Lung (tissue), 12 donors: Measurements from ENCODE around the gene TMEM164. TPM values are rescaled to one million over a fixed set of nuclear protein-coding genes. Genes with fewer than 3 reads are reported as not detected.

ENCODE experiments used
- ATAC-seq: fragments of 200-7000 bp; cut with Tn5 transposase; one replicate; pipeline ENCODE4 v1.9.1; 2020; ENCODE audit warnings: moderate number of reproducible peaks; ENCODE audit not compliant: insufficient read depth, low FRiP score
- DNase-seq, 3 donors: peaks; one replicate each; pipeline ENCODE4 v3.0.0-alpha.2; 2013 to 2017
- H3K27ac ChIP-seq, 2 donors: one replicate each; pipeline ENCODE4 v1.5.1; 2013; ENCODE audit warnings: mild to moderate bottlenecking in 2 of 2, moderate library complexity in 2 of 2, control low read depth in 1 of 2, inconsistent platforms in 1 of 2, low read depth in 1 of 2, low read length in 1 of 2
- H3K27me3 ChIP-seq, 3 donors: one replicate each; pipeline ENCODE4 v1.5.1; 2013; ENCODE audit warnings: low read length in 2 of 3; ENCODE audit not compliant: control insufficient read depth in 3 of 3, insufficient read depth in 3 of 3
- H3K36me3 ChIP-seq, 4 donors: one replicate each; pipeline ENCODE4 v1.5.1; 2013; ENCODE audit warnings: low read length in 4 of 4, mild to moderate bottlenecking in 1 of 4, moderate library complexity in 1 of 4; ENCODE audit not compliant: control insufficient read depth in 4 of 4, insufficient read depth in 4 of 4
- H3K4me1 ChIP-seq, 5 donors: one replicate each; pipeline ENCODE4 v1.5.1; 2013; ENCODE audit warnings: low read length in 5 of 5, mild to moderate bottlenecking in 2 of 5, moderate library complexity in 1 of 5; ENCODE audit not compliant: control insufficient read depth in 5 of 5, insufficient read depth in 5 of 5
- H3K4me3 ChIP-seq: one replicate; pipeline ENCODE4 v1.5.1; 2013; ENCODE audit warnings: mild to moderate bottlenecking, control low read depth, moderate library complexity
- H3K9ac ChIP-seq, 2 donors: one replicate each; pipeline ENCODE4 v1.5.1; 2013; ENCODE audit warnings: low read length in 2 of 2, control low read depth in 1 of 2; ENCODE audit not compliant: insufficient read depth in 1 of 2
- H3K9me3 ChIP-seq, 4 donors: one replicate each; pipeline ENCODE4 v1.5.1; 2013; ENCODE audit warnings: low read length in 3 of 4, mild to moderate bottlenecking in 1 of 4, moderate library complexity in 1 of 4; ENCODE audit not compliant: control insufficient read depth in 4 of 4, insufficient read depth in 3 of 4
- CTCF ChIP-seq: IDR thresholded peaks from 2 replicates; pipeline ENCODE4 v1.5.1; 2012; ENCODE audit warnings: mild to moderate bottlenecking; ENCODE audit errors: control extremely low read depth, extremely low read depth
- WGBS, 2 donors: extraction: QIAGEN DNeasy Blood & Tissue Kit; methylation state at CpG; one replicate each; pipeline ENCODE4 v1.1.7; 2013; 5-methylcytosine and 5-hydroxymethylcytosine counted together
- polyA plus RNA-seq, 2 donors: library from polyadenylated mRNA; stranded (reverse); fragments of 200-250 nt; gene quantifications; one replicate each; pipeline ENCODE4 v1.2.1, GENCODE V29; 2013
- total RNA-seq, 2 donors: library from RNA; depleted of rRNA in 1 of 2; stranded (reverse); fragments of >200 nt in 1 of 2; gene quantifications; one replicate each; pipeline ENCODE4 v1.2.1, GENCODE V29; 2014 to 2021
- donor health status: control.
- donor health status: control.
- donor health status: Bipolar disorder and iron deficiency.
- donor health status: healthy.
- donor health status: DM: yes; HTN: yes; CAD: no.

TMEM164 gene
- total and polyA plus RNA-seq, 4 donors = 22.4 to 87.0 (median 38.0) TPM

GRCh38 chrX:109997786-109998452 is 5.0 kb upstream of the TMEM164 start:
- WGBS, 2 donors = 54 to 74% methylated on average over 6 of the region's 6 CpGs
- TF ChIP-seq CTCF = no peak
- Histone ChIP-seq H3K27me3 (peaks cover 0 to 17% (median 7%) of the 10 kb centered on the region in 3 donors), H3K27ac (no peak overlapping the region), H3K36me3 (no peaks in the 10 kb centered on the region), H3K9ac (no peak overlapping the region), H3K4me1 (peaks cover 0 to 2% (median 0%) of the 10 kb centered on the region in 5 donors), H3K4me3 (no peak overlapping the region), H3K9me3 (peaks cover 0 to 2% (median 0%) of the 10 kb centered on the region in 4 donors)
- ATAC-seq (no peak), DNase-seq (peak in 1 of 3 donors; percentile 22)

GRCh38 chrX:110000000-110000399 is 2.9 kb upstream of the TMEM164 start:
- Histone ChIP-seq H3K27me3 (peaks cover 0 to 22% (median 2%) of the 10 kb centered on the region in 3 donors), H3K4me1 (peaks cover 0 to 9% (median 2%) of the 10 kb centered on the region in 5 donors), H3K36me3 (no peaks in the 10 kb centered on the region), H3K9me3 (peaks cover 0 to 4% (median 0%) of the 10 kb centered on the region in 4 donors), H3K4me3 (no peak overlapping the region), H3K27ac (no peak overlapping the region), H3K9ac (no peak overlapping the region)
- DNase-seq (no peak), ATAC-seq (no peak)
- TF ChIP-seq CTCF = no peak
- 80 to 100% methylated on average over 5 of the region's 5 CpGs for WGBS, 2 donors

GRCh38 chrX:110000847-110001713 is 1.8 kb upstream of the TMEM164 start:
- Histone ChIP-seq H3K4me1 (peaks cover 0 to 9% (median 5%) of the 10 kb centered on the region in 5 donors), H3K4me3 (no peak overlapping the region), H3K27ac (no peak overlapping the region), H3K9me3 (peaks cover 0 to 4% (median 0%) of the 10 kb centered on the region in 4 donors), H3K9ac (no peak overlapping the region), H3K36me3 (no peaks in the 10 kb centered on the region), H3K27me3 (peaks cover 0 to 22% (median 2%) of the 10 kb centered on the region in 3 donors)
- 67 to 87% methylated on average over 16 of the region's 16 CpGs for WGBS, 2 donors
- ATAC-seq = no peak
- DNase-seq = peak in 1 of 3 donors; percentile 20
- no peak for TF ChIP-seq CTCF
